GM18499 (cell line): ENCODE measurements around the gene FAM222B.
"Not testable (repeated sequence)": the region's sequence is repeated elsewhere in the genome, so short reads cannot be mapped to it uniquely, and the experiment has no call there.

Experiments used
- ATAC-seq: cut with Tn5 transposase; IDR thresholded peaks from one replicate; pipeline ENCODE4 v1.9.1; 2021; ENCODE audit warnings: moderate number of reproducible peaks; ENCODE audit not compliant: insufficient read depth, unreplicated experiment

FAM222B gene

GRCh38 chr17:28735913-28736769, 106.4 kb downstream of the FAM222B start:
- ATAC-seq: not testable (repeated sequence)

GRCh38 chr17:28735242-28735722, 107.3 kb downstream of the FAM222B start:
- ATAC-seq: no peak

- ATAC-seq: no peak
Observed at GRCh38 chr17:28734712-28735241, 107.8 kb downstream of the FAM222B start.

GRCh38 chr17:28733346-28733745, 109.2 kb downstream of the FAM222B start:
- no peak for ATAC-seq

GRCh38 chr17:28729950-28730330, 112.7 kb downstream of the FAM222B start:
- no peak for ATAC-seq

- peak; percentile 22 for ATAC-seq
Observed at GRCh38 chr17:28728364-28729200, 114.0 kb downstream of the FAM222B start, which contains the start of gene NEK8. TSS of gene NEK8 (plus strand) at chr17:28728788. CDS start at chr17:28728814, 26 bp downstream.

- no peak for ATAC-seq
Observed at GRCh38 chr17:28726627-28727491, 115.7 kb downstream of the FAM222B start.

- ATAC-seq: no peak
Observed at GRCh38 chr17:28726226-28726626, 116.4 kb downstream of the FAM222B start, which contains the start of gene TLCD1. TSS of gene TLCD1 (minus strand) at chr17:28726233. CDS start at chr17:28726097, 136 bp downstream.

GRCh38 chr17:28725660-28726225, 116.8 kb downstream of the FAM222B start:
- ATAC-seq: no peak

- ATAC-seq: no peak
Observed at GRCh38 chr17:28725166-28725659, 117.4 kb downstream of the FAM222B start.

- no peak for ATAC-seq
Observed at GRCh38 chr17:28724500-28725165, 118.0 kb downstream of the FAM222B start.

- ATAC-seq: not testable (repeated sequence)
Observed at GRCh38 chr17:28723836-28724499, 118.6 kb downstream of the FAM222B start.

GRCh38 chr17:28723159-28723835, 119.3 kb downstream of the FAM222B start:
- ATAC-seq: no peak

GRCh38 chr17:28722417-28723158, 120.0 kb downstream of the FAM222B start:
- no peak for ATAC-seq

- not testable (repeated sequence) for ATAC-seq
Observed at GRCh38 chr17:28720997-28721329, 121.6 kb downstream of the FAM222B start.

GRCh38 chr17:28720247-28720996, 122.2 kb downstream of the FAM222B start:
- no peak for ATAC-seq
